H1 (cell line): ENCODE data around the gene ADRA2C. TPM values are rescaled to one million over a fixed set of nuclear protein-coding genes. Genes with fewer than 3 reads are reported as not detected.

Source experiments
- ASH2L ChIP-seq: fragments of 200-600, 300-600 bp; sonication (generic); IDR thresholded peaks from one replicate; pipeline ENCODE4 v1.7.1; 2017; ENCODE audit warnings: low read length
- CBX5 ChIP-seq: fragments of 300-800, 300-1000 bp; sonication (generic); IDR thresholded peaks from 2 replicates; pipeline ENCODE4 v1.7.1; 2016; ENCODE audit warnings: antibody characterized with exemption, low read length, low read depth
- CEBPB ChIP-seq: IDR thresholded peaks from 2 replicates; pipeline ENCODE4 v1.6.1; 2012; ENCODE audit warnings: low read depth, low read length
- GABPA ChIP-seq: IDR thresholded peaks from 2 replicates; pipeline ENCODE4 v1.6.1; 2011; ENCODE audit warnings: mild to moderate bottlenecking, low read length, moderate library complexity, borderline replicate concordance; ENCODE audit not compliant: insufficient read depth
- HDAC6 ChIP-seq: IDR thresholded peaks from one replicate; pipeline ENCODE4 v1.7.1; 2012; ENCODE audit warnings: low read depth, mild to moderate bottlenecking, inconsistent platforms, low read length, moderate library complexity
- JUN ChIP-seq: IDR thresholded peaks from 2 replicates; pipeline ENCODE4 v1.6.1; 2011; ENCODE audit warnings: low read depth, mild to moderate bottlenecking, improper control_type of control experiment, low read length
- KDM4A ChIP-seq: IDR thresholded peaks from one replicate; pipeline ENCODE4 v1.7.1; 2012; ENCODE audit warnings: low read depth, mild to moderate bottlenecking, moderate library complexity, low read length, inconsistent platforms; ENCODE audit not compliant: severe bottlenecking
- SIRT6 ChIP-seq: IDR thresholded peaks from one replicate; pipeline ENCODE4 v1.7.1; 2012; ENCODE audit warnings: low read length, inconsistent platforms
- TAF7 ChIP-seq: optimal IDR thresholded peaks from 2 replicates; pipeline ENCODE3; 2011; ENCODE audit warnings: low read depth, mild to moderate bottlenecking, inconsistent platforms, low read length, moderate library complexity, borderline replicate concordance
- TCF12 ChIP-seq: IDR thresholded peaks from 2 replicates; pipeline ENCODE4 v1.6.1; 2011; ENCODE audit warnings: low read depth, mild to moderate bottlenecking, low read length
- polyA plus RNA-seq, 7 experiments: library from polyadenylated mRNA; depleted of rRNA in 3 of 7; stranded (reverse) in 5 of 7; unstranded in 2 of 7; fragments of >200 nt in 5 of 7; fragments of 200-250 nt in 2 of 7; gene quantifications; 1 replicate in 5 of 7; 2 replicates in 1 of 7; 4 replicates in 1 of 7; pipeline versions ENCODE4 v1.2.1 to v1.2.3, GENCODE V29; 2011 to 2013; ENCODE audit warnings: missing spikeins in 2 of 7, mixed read lengths in 2 of 7
- total RNA-seq: library from RNA; stranded (reverse); fragmentation: NEBNext Ultra II Directional; extraction: Animal tissue kit (Norgen Biotek cat#: 25700); gene quantifications from 2 replicates; pipeline ENCODE4 v1.2.1, GENCODE V29; 2021

ADRA2C gene
- total and polyA plus RNA-seq, 2 of the 8 experiments (the other 6 are each of a cell fraction or from before 2014, with no cell fraction given) = 14.6 to 14.8 TPM

GRCh38 chr4:3724319-3725231, 41.6 kb upstream of the ADRA2C start (continued):
- TF ChIP-seq ASH2L (no peak), GABPA (0 out of 2 replicates have a peak, but pooled peaks have one; percentile 27), JUN (no peak), CBX5 (no peak), TCF12 (no peak), KDM4A (peak; percentile 43), SIRT6 (no peak), TAF7 (no peak), CEBPB (peak; percentile 11; the same call in 1 of the 2 replicates), HDAC6 (no peak)
